GM18517 (cell line): ENCODE data around the gene LOXL4.

Source experiments
- ATAC-seq: cut with Tn5 transposase; IDR thresholded peaks from one replicate; pipeline ENCODE4 v1.9.1; 2021; ENCODE audit warnings: mild to moderate bottlenecking, moderate library complexity; ENCODE audit not compliant: unreplicated experiment

The LOXL4 gene

GRCh38 chr10:98267894-98268693 lies at the start of gene LOXL4:
Gene LOXL4 (minus strand): TSS chr10:98268194. CDS start chr10:98263019, 5,175 bp downstream.
- ATAC-seq, result no peak

GRCh38 chr10:98316661-98317060 lies 48.7 kb upstream of the LOXL4 start:
- no peak for ATAC-seq

GRCh38 chr10:98316170-98316569 lies 48.2 kb upstream of the LOXL4 start:
- no peak for ATAC-seq

GRCh38 chr10:98314532-98315284 lies 46.7 kb upstream of the LOXL4 start:
- no peak for ATAC-seq

DNA sequence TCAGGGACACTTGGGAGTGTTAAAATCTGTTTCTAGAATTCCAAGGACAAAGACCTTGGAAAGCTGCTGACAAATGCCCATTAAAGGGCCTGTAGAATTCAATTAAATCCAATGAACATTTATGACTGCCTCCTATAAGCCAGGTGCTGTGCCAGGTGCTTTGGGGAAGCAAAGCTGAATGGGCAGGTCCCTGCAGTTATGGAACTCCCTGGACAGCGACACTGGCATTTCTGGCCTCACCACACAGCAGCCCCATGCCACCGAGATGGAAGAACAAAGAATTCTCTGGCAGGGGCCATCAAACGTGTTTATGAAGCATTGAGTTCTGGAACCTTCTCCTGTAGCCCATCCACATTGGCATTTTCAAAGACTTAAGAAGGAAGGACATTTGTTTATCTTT lies 45.6 kb upstream of the LOXL4 start:
- no peak for ATAC-seq

DNA sequence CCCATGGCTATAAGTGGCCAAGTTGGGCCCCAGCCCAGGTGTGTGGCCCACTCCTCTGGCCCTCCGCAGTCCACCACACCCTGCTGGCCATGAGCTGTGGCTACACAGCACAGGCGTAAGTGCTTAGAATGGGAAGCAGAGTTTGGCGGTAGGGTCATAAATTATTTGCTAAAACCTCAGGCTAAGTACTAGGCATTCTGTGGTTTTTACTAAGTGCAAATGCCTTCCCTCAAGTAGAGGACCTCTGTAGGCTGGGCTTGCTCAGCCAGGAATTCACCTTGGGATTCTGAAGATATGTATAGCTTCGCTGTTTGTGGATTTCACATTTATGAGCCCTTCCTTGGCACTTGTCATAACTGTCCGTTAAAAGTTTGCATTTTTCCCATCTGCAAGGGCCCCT lies 44.8 kb upstream of the LOXL4 start:
- no peak for ATAC-seq

DNA sequence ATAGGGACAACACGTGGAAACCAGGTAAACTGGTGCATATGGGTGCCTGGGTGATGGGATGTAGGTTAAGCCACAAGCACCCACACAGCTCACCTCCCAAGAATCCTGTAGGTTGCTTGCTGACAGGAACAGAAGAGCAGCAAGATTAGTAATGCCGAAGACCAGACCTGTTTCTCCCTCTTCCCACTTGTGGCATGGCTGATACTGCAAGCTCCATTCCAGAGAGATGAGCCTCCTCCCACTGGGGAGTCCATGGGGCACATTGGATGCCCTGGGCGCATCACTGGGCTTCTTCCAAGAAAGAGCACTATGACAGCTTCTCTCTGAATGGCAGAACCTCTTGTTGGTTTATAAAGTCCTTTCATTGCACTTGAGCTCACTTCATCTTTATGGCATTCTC lies 44.4 kb upstream of the LOXL4 start:
- ATAC-seq, result no peak

DNA sequence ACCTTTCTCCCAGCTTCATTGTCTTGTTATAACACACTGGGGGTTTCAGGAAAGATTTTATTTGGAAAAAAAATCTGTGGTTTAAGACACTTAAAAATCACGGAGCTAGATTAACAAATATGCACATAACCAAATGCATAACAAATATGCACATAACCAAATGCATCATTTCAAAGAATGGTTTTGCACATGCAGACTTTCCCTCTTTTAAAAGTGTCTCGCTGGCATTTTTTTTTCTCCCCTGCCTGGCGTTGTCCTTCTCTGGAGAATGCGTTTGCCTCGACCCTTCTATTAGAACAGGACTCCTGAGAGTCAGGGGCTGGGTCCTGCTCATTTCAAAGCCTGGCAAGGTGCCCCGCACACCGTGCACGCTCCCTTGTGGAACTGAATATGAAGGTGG lies 42.7 kb upstream of the LOXL4 start:
- no peak for ATAC-seq

DNA sequence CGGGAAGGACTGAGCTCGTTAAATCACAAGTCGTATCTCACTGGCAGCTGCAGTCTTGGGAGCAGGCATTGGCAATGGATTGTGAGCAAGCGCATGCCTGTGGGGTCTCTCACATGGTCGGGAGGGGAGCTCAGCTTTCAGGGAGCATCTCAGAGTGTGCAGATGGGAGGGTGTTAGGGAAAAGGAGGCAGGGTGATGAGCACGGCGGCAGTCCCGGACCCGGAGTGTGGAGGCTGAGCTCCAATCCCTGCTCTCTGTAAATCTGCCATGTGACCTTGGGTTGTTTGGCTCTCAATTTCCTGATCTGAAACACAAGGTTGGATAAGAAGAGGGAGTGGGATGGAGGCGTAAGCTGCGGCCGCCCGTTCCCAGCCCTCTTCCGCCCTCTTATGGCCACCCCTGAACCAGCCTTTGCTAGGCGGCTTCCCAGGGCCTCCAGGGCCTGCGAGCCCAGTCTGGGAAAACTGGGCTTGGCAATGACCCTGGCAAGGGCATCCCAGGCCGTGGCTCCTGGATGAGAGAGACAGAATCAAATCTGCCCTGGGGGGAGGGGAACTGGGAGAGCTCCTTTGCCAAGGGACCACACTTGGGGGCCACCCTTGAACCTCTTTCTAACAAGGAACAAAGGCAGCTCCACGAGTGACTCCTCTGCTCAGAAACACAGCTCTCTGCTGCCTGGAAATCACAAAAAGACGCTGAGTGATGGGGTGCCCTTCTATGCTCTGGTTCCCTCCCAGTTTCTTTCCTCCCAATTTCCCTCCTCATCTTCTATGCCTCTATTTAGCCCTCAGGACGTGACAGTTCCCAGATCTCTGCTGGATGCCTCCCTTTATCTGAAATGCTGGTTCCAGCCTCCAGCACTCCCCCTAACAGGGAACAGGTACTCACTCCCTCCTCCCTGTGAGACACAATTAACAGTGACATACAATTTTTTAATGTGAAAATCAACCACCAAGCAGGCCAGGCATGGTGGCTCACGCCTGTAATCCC lies 41.7 kb upstream of the LOXL4 start:
- no peak for ATAC-seq

GRCh38 chr10:98308669-98309365 lies 40.8 kb upstream of the LOXL4 start:
- no peak for ATAC-seq

DNA sequence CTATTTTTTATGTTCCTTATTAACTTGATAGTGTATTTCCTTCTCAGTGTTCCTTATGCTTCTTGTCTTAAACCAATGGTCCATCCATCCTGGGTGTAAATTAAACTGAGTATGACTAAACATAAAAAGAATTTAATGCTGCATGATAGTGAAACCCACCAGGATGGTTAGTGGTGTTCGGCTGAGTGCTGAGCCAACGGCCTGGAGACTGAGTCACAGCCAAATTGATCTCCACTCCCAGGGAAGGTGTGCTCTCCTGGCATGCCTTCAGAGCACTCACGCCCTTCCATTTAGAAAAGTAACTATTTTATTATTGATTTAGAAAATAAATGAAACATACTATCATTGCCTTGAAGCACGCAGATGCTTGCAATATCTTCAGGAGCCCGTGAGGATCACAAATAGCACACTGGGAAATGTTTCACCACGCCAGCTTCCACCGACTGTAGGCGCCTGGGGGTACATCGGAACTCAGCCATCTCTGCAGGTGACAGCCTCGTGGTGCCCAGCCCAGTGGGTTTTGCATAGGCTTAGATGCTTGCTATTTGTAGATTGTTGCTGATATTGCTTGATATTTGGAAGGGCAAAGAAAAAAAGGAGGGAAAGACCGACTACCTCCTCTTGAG lies 40.0 kb upstream of the LOXL4 start:
- no peak for ATAC-seq

DNA sequence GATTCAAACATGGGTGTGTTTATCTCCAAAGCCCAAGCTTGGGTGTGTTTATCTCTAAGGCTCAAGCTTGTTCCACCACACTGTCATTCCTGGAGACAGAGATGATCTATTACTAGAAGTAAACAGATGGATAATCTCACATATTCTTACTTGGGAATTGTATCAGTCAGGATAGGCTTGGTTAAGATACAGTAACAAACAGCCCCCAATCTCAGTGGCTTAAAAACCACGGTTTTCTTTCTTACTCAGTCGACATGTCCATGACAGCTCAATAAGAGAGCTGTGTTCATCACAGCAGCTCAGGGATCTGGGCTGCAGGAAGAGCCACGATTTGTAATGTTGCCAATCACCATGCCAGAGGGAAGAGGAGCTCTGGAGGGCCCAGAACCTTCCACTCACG lies 38.5 kb upstream of the LOXL4 start:
- ATAC-seq, result no peak

DNA sequence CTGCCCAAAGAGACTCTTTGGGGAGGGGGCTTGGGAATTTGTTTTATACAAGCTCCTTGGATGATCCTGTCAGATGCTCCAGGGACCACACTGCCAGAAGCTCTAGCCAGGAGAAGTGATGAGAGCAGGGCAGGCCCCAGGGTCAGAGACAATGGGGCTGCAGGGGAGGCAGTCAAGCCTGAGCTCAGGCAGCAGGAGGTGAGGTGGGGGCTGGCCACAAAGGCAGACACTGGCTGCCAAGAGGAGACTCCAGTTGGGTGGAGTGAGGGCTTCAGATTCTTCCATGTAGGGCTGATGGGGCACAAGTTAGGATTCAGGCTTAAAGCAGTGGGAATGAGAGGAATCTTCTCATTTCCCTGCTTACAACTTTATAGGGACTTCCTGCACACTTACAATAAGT lies 35.6 kb upstream of the LOXL4 start:
- ATAC-seq, result no peak

DNA sequence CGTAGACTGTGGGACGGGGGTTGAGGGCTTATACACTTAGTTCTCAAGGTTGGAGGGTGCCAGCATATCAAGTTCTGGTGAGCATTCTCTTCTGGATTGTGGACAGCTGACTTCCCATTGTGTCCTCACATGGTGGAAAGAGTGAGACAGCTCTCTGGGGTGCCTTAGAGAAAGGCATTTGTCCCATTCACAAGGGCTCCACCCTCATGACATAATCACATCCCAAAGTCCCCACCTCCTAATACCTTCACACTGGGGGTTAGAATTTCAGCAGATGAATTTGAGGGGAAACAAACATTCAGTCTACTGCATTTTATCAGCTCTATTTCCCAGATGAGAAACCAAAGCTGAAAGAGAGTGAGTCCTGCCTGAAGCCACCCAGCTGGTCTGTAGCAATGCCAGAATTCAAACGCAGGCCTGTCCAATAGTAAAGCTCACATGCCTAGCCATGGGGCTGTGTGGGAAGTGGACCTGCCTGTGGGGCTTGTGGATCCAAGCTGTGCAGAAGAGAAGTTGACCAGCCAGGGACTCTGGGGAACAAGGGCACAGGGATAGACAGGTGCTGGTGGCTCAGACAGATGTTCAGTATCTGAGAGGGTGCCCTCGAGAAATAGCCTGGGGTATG lies 34.9 kb upstream of the LOXL4 start:
- ATAC-seq, result no peak

- ATAC-seq, result no peak
Measured at GRCh38 chr10:98301664-98302319, 33.8 kb upstream of the LOXL4 start.

GRCh38 chr10:98300526-98301229 lies 32.7 kb upstream of the LOXL4 start:
- no peak for ATAC-seq

DNA sequence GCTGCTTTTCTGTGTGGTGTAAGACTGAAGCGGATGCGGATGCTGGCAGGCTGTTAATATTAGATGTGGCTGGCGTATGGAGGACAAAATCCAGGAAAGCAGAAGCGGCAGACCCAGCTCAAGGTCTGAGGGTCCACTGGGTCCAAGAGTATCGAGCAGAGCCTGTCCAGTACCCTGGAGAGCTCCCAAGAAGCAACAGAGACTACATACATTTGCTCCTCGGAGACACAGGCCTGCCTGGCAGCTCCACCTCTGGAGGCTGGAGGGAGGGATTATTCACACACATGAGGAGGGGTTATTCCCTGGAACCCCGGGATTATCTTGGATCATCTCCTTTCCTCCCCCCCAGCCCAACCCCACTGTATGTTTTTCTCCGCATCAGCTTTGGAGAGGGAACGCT lies 31.3 kb upstream of the LOXL4 start:
- ATAC-seq, result no peak

- no peak for ATAC-seq
Measured at GRCh38 chr10:98296524-98296923, 28.5 kb upstream of the LOXL4 start.

DNA sequence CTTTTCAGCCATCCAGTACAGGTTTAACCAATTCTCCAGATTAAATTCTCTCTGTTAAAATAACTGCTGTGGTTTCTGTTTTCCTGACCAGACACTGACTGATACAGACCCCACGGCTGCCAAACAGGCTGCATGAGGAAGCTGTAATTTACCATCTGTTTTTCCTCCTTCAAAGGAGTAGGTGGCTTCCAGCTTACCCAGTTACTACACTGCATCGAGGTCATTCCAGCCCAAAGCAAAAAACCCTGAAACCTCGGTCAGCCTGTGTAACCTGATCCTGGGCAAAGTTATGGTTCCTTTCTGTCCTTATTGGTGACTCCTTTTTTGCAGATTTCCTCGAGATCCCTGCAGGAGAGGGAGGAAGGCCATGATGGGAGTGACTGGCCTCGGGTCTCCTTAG lies 27.9 kb upstream of the LOXL4 start:
- no peak for ATAC-seq
